Spleen (tissue), 11 donors: Measurements from ENCODE around the gene CASP10. TPM values are rescaled to one million over a fixed set of nuclear protein-coding genes. Genes with fewer than 3 reads are reported as not detected.

ENCODE experiments used
- DNase-seq: peaks from one replicate; pipeline ENCODE4 v3.0.0-alpha.2; 2020
- H3K27ac ChIP-seq, 8 donors: fragments of 200-600 bp; sonication (generic) in 7 of 8; 1 replicate in 4 of 8; 2 replicates in 4 of 8; pipeline versions ENCODE4 v1.5.0 to v1.8.0; 2016 to 2021; ENCODE audit warnings: inconsistent platforms in 4 of 8, mild to moderate bottlenecking in 4 of 8, moderate library complexity in 1 of 8
- H3K27me3 ChIP-seq, 7 donors: fragments of 200-600 bp; sonication (generic) in 6 of 7; replicated peaks in 1 of 7; 1 replicate in 4 of 7; 2 replicates in 3 of 7; pipeline versions ENCODE4 v1.5.0 to v1.8.0; 2016 to 2021; ENCODE audit warnings: inconsistent platforms in 3 of 7, mild to moderate bottlenecking in 1 of 7
- H3K36me3 ChIP-seq, 6 donors: fragments of 200-600 bp; sonication (generic) in 5 of 6; 1 replicate in 4 of 6; 2 replicates in 2 of 6; pipeline versions ENCODE4 v1.5.0 to v1.8.0; 2016 to 2021; ENCODE audit warnings: inconsistent platforms in 2 of 6
- H3K4me1 ChIP-seq, 6 donors: fragments of 200-600 bp; sonication (generic) in 5 of 6; 1 replicate in 3 of 6; 2 replicates in 3 of 6; pipeline versions ENCODE4 v1.5.0 to v1.8.0; 2016 to 2021; ENCODE audit warnings: inconsistent platforms in 3 of 6
- H3K4me3 ChIP-seq, 8 donors: fragments of 200-600 bp; sonication (generic) in 7 of 8; 1 replicate in 4 of 8; 2 replicates in 4 of 8; pipeline versions ENCODE4 v1.5.0 to v1.8.0; 2016 to 2021; ENCODE audit warnings: inconsistent platforms in 4 of 8, mild to moderate bottlenecking in 4 of 8, moderate library complexity in 2 of 8
- H3K9me3 ChIP-seq, 8 donors: fragments of 200-600 bp; sonication (generic) in 7 of 8; 1 replicate in 4 of 8; 2 replicates in 4 of 8; pipeline versions ENCODE4 v1.5.0 to v1.8.0; 2016 to 2021; ENCODE audit warnings: inconsistent platforms in 4 of 8
- CTCF ChIP-seq, 11 experiments: fragments of 200-600 bp in 7 of 11; fragments of 450-650 bp in 4 of 11; sonication (generic) in 4 of 11; IDR thresholded peaks in 8 of 11; conservative IDR thresholded peaks in 3 of 11; 1 replicate in 7 of 11; 2 replicates in 4 of 11; pipeline versions ENCODE4 v1.4.0 to v1.8.0; 2016 to 2021; ENCODE audit warnings: antibody characterized with exemption in 11 of 11, inconsistent platforms in 4 of 11, mild to moderate bottlenecking in 1 of 11
- POLR2A ChIP-seq, 3 donors: fragments of 450-650 bp; IDR thresholded peaks; one replicate each; pipeline ENCODE4 v1.5.1; 2017; ENCODE audit warnings: antibody characterized with exemption in 3 of 3, mild to moderate bottlenecking in 1 of 3
- POLR2AphosphoS5 ChIP-seq, 3 donors: sonication (generic); formaldehyde crosslinking; IDR thresholded peaks; one replicate each; pipeline ENCODE4 v1.5.1; 2017; ENCODE audit warnings: antibody characterized with exemption in 3 of 3
- WGBS, 5 donors: extraction: QIAGEN DNeasy Blood & Tissue Kit in 3 of 5; methylation state at CpG; one replicate each; pipeline versions ENCODE4 v1.1.5 to v1.1.7; 2013 to 2018; 5-methylcytosine and 5-hydroxymethylcytosine counted together
- intact Hi-C: fragments of 100-400 bp; cut with DNase I; formaldehyde crosslinking; loops from one replicate; pipeline ENCODE4 v1.15.0; 2023; ENCODE audit warnings: low total_unique reads
- polyA plus RNA-seq, 3 donors: library from polyadenylated mRNA; stranded (reverse); fragments of 200-250 nt; gene quantifications; one replicate each; pipeline ENCODE4 v1.2.1, GENCODE V29; 2013
- total RNA-seq, 7 donors: library from RNA; depleted of rRNA in 3 of 7; stranded (reverse); fragments of >200 nt in 3 of 7; fragmentation: NEBNext Ultra II Directional in 4 of 7; extraction: Animal tissue kit (Norgen Biotek cat#: 25700) in 4 of 7; gene quantifications; one replicate each; pipeline versions ENCODE4 v1.1.0 to v1.2.1, GENCODE V29; 2016 to 2021
- donor health status: healthy with polysubstance abuse.
- donor health status: DM: no; HTN: no; CAD: no; lungs with moderate emphysema.
- donor health status: DM: no; HTN: no; CAD: no.
- donor health status: Bipolar disorder and iron deficiency.
- donor health status: healthy.
- donor health status: DM: no; HTN: no; CAD: no.
- donor health status: DM: yes; HTN: yes; CAD: no.

Gene CASP10
- total and polyA plus RNA-seq, 10 donors, result 5.6 to 75.6 (median 54.6) TPM

DNA sequence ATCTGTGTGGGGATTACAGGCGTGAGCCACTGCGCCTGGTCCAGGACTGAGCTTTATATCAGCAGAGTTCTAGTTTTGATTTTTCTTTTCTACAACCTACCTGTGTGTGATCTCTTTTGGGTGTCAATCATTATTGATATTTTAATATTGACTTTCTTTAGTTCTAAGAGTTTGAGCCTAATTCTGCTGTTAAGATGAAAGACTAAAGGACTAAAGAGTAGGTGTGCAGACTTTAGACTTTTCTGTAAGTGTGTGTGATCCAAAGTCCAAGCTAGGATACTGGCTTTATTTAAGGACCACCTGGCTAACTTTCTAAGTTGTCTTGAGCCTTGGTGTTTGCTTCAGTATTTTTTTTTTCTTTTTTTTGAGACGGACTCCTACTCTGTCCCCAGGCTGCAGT lies 12.4 kb downstream of the CASP10 start:
- Histone ChIP-seq H3K4me3 (no peak overlapping the region), H3K9me3 (no peaks in the 10 kb centered on the region), H3K27me3 (no peaks in the 10 kb centered on the region), H3K36me3 (peaks cover 0 to 88% (median 37%) of the 10 kb centered on the region in 6 donors), H3K27ac (peak overlapping the region in 7 of 8 donors; percentile 17 to 88 (median 73)), H3K4me1 (peaks cover 37 to 78% (median 61%) of the 10 kb centered on the region in 6 donors)
- intact Hi-C loops, result no loop called here
- TF ChIP-seq POLR2AphosphoS5 (IDR thresholded peaks at IDR 0.05), result no peak
- TF ChIP-seq CTCF (IDR thresholded peaks at IDR 0.05 in 8 of 11, conservative IDR thresholded peaks at IDR 0.05 in 3 of 11), result no peak
- TF ChIP-seq POLR2A (IDR thresholded peaks at IDR 0.05), result no peak
- 67 to 94% (median 91%) methylated on average over 3 of the region's 3 CpGs for WGBS, 5 donors
- no peak for DNase-seq

DNA sequence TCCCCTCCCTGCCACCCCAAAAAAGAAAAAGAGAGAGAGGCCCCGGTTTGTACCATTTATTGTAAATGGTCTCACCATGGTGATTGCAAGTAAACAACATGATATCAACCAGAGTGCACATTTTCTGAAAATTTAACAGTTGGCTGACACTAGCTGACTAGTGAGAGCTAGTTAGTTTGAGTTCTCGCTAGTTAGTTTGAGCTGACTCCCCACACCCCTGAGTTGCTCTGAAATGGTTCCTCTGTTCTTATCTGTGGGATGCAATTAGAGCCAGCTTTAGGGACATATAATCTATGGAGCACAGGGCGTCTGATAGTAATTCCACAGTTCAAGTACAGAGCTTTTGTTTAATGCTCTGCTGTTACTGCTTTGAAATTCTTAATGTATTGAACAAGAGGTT lies 13.1 kb downstream of the CASP10 start:
- intact Hi-C loops, result no loop called here
- peaks cover 30 to 72% (median 55%) of the 10 kb centered on the region in 6 donors for H3K4me1 ChIP-seq
- H3K27me3 ChIP-seq, result no peaks in the 10 kb centered on the region
- H3K36me3 ChIP-seq, result peaks cover 0 to 89% (median 43%) of the 10 kb centered on the region in 6 donors
- no peaks in the 10 kb centered on the region for H3K9me3 ChIP-seq
- DNase-seq, result no peak
- 85 to 94% (median 88%) methylated on average over 3 of the region's 3 CpGs for WGBS, 5 donors
- peak overlapping the region in 4 of 8 donors; percentile 73 to 88 (median 82) for H3K27ac ChIP-seq
- TF ChIP-seq POLR2A (IDR thresholded peaks at IDR 0.05) (no peak), POLR2AphosphoS5 (IDR thresholded peaks at IDR 0.05) (no peak), CTCF (IDR thresholded peaks at IDR 0.05 in 8 of 11, conservative IDR thresholded peaks at IDR 0.05 in 3 of 11) (no peak)
- no peak overlapping the region for H3K4me3 ChIP-seq

- H3K9me3 ChIP-seq, result no peaks in the 10 kb centered on the region
- H3K27ac ChIP-seq, result peak overlapping the region in 2 of 8 donors; percentile 81 to 88
- peaks cover 0 to 97% (median 47%) of the 10 kb centered on the region in 6 donors for H3K36me3 ChIP-seq
- no peaks in the 10 kb centered on the region for H3K27me3 ChIP-seq
- 90 to 98% (median 96%) methylated on average over 1 of the region's 1 CpG for WGBS, 5 donors
- no peak overlapping the region for H3K4me3 ChIP-seq
- TF ChIP-seq POLR2AphosphoS5 (IDR thresholded peaks at IDR 0.05) (no peak), CTCF (IDR thresholded peaks at IDR 0.05 in 8 of 11, conservative IDR thresholded peaks at IDR 0.05 in 3 of 11) (no peak), POLR2A (IDR thresholded peaks at IDR 0.05) (no peak)
- no peak for DNase-seq
- H3K4me1 ChIP-seq, result peaks cover 22 to 64% (median 47%) of the 10 kb centered on the region in 6 donors
- intact Hi-C loops, result no loop called here
These were observed 13.9 kb downstream of the CASP10 start for GRCh38 chr2:201196803-201197202.

DNA sequence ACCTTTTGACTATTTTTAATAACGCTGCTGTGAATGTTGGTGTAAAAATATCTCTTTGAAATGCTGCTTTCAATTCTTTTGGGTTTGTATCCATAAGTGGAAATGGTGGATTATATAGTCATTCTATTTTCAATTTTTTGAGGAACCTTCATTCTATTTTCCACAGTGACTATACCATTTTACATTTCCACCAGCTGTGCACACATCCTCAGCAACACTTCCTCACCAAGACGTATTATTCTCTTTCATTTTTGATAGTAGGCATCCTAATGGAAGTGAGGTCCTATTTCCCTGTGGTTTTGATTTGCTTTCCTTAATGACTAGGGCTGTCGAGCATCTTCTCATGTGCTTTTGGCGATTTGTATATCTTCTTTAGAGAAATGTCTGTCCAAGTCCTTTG lies 14.8 kb downstream of the CASP10 start:
- intact Hi-C loops, result no loop called here
- Histone ChIP-seq H3K4me1 (peaks cover 12 to 62% (median 40%) of the 10 kb centered on the region in 6 donors), H3K4me3 (no peak overlapping the region), H3K27ac (peak overlapping the region in 3 of 8 donors; percentile 2 to 31 (median 13)), H3K27me3 (no peaks in the 10 kb centered on the region), H3K36me3 (peaks cover 0 to 100% (median 51%) of the 10 kb centered on the region in 6 donors), H3K9me3 (no peaks in the 10 kb centered on the region)
- TF ChIP-seq POLR2AphosphoS5 (IDR thresholded peaks at IDR 0.05), result no peak
- TF ChIP-seq POLR2A (IDR thresholded peaks at IDR 0.05), result no peak
- no peak for TF ChIP-seq CTCF (IDR thresholded peaks at IDR 0.05 in 8 of 11, conservative IDR thresholded peaks at IDR 0.05 in 3 of 11)
- DNase-seq, result no peak
- WGBS, 5 donors, result 45 to 66% (median 58%) methylated on average over 4 of the region's 4 CpGs
